ENCODE data around the gene SHISA4. TPM values are rescaled to one million over a fixed set of nuclear protein-coding genes. Genes with fewer than 3 reads are reported as not detected.

Gene SHISA4
- total RNA-seq, 1 experiment from 2014 or later = 6.3 TPM

DNA sequence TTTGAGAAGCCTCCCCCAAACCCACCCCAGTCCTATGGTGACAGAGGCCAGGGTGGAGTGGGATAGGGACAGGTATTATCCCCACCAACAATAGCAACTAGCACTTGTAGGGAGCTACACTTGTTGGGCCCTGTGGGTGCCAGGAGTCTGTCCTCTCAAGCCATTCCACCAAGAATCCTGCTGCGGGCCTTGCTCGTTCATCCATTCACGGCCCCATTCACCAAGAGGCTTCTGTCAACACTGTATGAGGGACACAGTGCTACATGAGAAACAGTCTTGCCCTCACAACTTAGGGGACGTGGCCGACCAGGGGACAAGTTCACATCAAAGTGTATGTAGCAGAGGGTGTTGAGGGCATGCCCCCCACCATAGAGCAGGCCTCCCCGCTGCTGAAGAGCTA is 18.9 kb downstream of the SHISA4 start:
- no peak for TF ChIP-seq ZNF416 (CRISPR knock-in tag; IDR thresholded peaks at IDR 0.05)
- TF ChIP-seq TP53 (CRISPR knock-in tag; IDR thresholded peaks at IDR 0.05) = no peak
- TF ChIP-seq, protein P1, sequence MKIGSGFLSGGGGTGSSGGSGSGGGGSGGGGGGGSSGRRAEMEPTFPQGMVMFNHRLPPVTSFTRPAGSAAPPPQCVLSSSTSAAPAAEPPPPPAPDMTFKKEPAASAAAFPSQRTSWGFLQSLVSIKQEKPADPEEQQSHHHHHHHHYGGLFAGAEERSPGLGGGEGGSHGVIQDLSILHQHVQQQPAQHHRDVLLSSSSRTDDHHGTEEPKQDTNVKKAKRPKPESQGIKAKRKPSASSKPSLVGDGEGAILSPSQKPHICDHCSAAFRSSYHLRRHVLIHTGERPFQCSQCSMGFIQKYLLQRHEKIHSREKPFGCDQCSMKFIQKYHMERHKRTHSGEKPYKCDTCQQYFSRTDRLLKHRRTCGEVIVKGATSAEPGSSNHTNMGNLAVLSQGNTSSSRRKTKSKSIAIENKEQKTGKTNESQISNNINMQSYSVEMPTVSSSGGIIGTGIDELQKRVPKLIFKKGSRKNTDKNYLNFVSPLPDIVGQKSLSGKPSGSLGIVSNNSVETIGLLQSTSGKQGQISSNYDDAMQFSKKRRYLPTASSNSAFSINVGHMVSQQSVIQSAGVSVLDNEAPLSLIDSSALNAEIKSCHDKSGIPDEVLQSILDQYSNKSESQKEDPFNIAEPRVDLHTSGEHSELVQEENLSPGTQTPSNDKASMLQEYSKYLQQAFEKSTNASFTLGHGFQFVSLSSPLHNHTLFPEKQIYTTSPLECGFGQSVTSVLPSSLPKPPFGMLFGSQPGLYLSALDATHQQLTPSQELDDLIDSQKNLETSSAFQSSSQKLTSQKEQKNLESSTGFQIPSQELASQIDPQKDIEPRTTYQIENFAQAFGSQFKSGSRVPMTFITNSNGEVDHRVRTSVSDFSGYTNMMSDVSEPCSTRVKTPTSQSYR (CRISPR knock-in tag; IDR thresholded peaks at IDR 0.05) = no peak
- no peak for TF ChIP-seq JAZF1 (CRISPR knock-in tag; IDR thresholded peaks at IDR 0.05)
- no peak for TF ChIP-seq MLX (CRISPR knock-in tag; IDR thresholded peaks at IDR 0.05)
- TF ChIP-seq E2F4 (CRISPR knock-in tag; IDR thresholded peaks at IDR 0.05; ENCODE audit: borderline replicate concordance, low read depth) = no peak
- TF ChIP-seq, protein P2, sequence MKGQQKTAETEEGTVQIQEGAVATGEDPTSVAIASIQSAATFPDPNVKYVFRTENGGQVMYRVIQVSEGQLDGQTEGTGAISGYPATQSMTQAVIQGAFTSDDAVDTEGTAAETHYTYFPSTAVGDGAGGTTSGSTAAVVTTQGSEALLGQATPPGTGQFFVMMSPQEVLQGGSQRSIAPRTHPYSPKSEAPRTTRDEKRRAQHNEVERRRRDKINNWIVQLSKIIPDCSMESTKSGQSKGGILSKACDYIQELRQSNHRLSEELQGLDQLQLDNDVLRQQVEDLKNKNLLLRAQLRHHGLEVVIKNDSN (CRISPR knock-in tag; IDR thresholded peaks at IDR 0.05) = no peak
- no peak for TF ChIP-seq NR2C2 (CRISPR knock-in tag; IDR thresholded peaks at IDR 0.05)
- TF ChIP-seq FOXK1 (CRISPR knock-in tag; IDR thresholded peaks at IDR 0.05) = no peak
- POLR2A ChIA-PET = no interaction called here
- DNase-seq (ENCODE audit: low spot score) (no peak), ATAC-seq (no peak)
- peaks cover 8% of the 10 kb centered on the region for H3K4me1 Mint-ChIP-seq
- H3K27ac Mint-ChIP-seq = no peak overlapping the region
- H3K9me3 Mint-ChIP-seq = no peaks in the 10 kb centered on the region
- no peaks in the 10 kb centered on the region for H3K36me3 Mint-ChIP-seq
- CTCF ChIA-PET = interaction anchor here (1.5 to 5.8 kb wide), 2 partner anchors 12 to 228 kb away, joined by 4 to 30 read pairs; no protein-coding TSS in a partner anchor
- H3K4me3 Mint-ChIP-seq = no peak overlapping the region
- no peaks in the 10 kb centered on the region for H3K27me3 Mint-ChIP-seq (ENCODE audit: low read depth)

- POLR2A ChIA-PET = interaction anchor here (1.0 kb wide), 1 partner anchor 30 kb away, joined by 3 read pairs; no protein-coding TSS in a partner anchor
- CTCF ChIA-PET = interaction anchor here (0.8 to 2.1 kb wide), 2 partner anchors 16 to 294 kb away, joined by 3 to 17 read pairs; no protein-coding TSS in a partner anchor
- H3K9me3 Mint-ChIP-seq = no peaks in the 10 kb centered on the region
These were observed 23.3 kb downstream of the SHISA4 start for GRCh38 chr1:201911826-201912571.

GRCh38 chr1:201912832-201913231 is 24.1 kb downstream of the SHISA4 start:
- Mint-ChIP-seq H3K4me1 (peaks cover 12% of the 10 kb centered on the region), H3K27me3 (ENCODE audit: low read depth) (no peaks in the 10 kb centered on the region), H3K4me3 (no peak overlapping the region), H3K27ac (no peak overlapping the region), H3K36me3 (no peaks in the 10 kb centered on the region), H3K9me3 (no peaks in the 10 kb centered on the region)
- no peak for TF ChIP-seq FOXP4 (CRISPR knock-in tag; IDR thresholded peaks at IDR 0.05)
- no peak for TF ChIP-seq OVOL2 (CRISPR knock-in tag; IDR thresholded peaks at IDR 0.05; ENCODE audit: borderline replicate concordance)
- TF ChIP-seq NR1H2 (CRISPR knock-in tag; IDR thresholded peaks at IDR 0.05) = no peak
- no peak for TF ChIP-seq SMAD3 (CRISPR knock-in tag; IDR thresholded peaks at IDR 0.05; ENCODE audit: borderline replicate concordance)
- no peak for TF ChIP-seq CBFB (CRISPR knock-in tag; IDR thresholded peaks at IDR 0.05; ENCODE audit: low read depth)
- TF ChIP-seq, protein P3, sequence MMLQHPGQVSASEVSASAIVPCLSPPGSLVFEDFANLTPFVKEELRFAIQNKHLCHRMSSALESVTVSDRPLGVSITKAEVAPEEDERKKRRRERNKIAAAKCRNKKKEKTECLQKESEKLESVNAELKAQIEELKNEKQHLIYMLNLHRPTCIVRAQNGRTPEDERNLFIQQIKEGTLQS (CRISPR knock-in tag; conservative IDR thresholded peaks at IDR 0.05) = no peak
- TF ChIP-seq, protein P4, sequence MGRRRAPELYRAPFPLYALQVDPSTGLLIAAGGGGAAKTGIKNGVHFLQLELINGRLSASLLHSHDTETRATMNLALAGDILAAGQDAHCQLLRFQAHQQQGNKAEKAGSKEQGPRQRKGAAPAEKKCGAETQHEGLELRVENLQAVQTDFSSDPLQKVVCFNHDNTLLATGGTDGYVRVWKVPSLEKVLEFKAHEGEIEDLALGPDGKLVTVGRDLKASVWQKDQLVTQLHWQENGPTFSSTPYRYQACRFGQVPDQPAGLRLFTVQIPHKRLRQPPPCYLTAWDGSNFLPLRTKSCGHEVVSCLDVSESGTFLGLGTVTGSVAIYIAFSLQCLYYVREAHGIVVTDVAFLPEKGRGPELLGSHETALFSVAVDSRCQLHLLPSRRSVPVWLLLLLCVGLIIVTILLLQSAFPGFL (CRISPR knock-in tag; IDR thresholded peaks at IDR 0.05; ENCODE audit: borderline replicate concordance) = no peak
- no peak for TF ChIP-seq ATF1 (CRISPR knock-in tag; IDR thresholded peaks at IDR 0.05)
- no peak for TF ChIP-seq ETV6 (CRISPR knock-in tag; IDR thresholded peaks at IDR 0.05)
- TF ChIP-seq ESRRA (CRISPR knock-in tag; IDR thresholded peaks at IDR 0.05; ENCODE audit: borderline replicate concordance) = no peak
- TF ChIP-seq ZNF232 (CRISPR knock-in tag; IDR thresholded peaks at IDR 0.05) = no peak
- CTCF ChIA-PET = interaction anchor here (1.2 to 2.1 kb wide), 2 partner anchors 17 to 122 kb away, joined by 3 to 17 read pairs; no protein-coding TSS in a partner anchor
- DNase-seq (ENCODE audit: low spot score) (no peak), ATAC-seq (no peak)
- POLR2A ChIA-PET = no interaction called here

More at GRCh38 chr1:201911826-201912571, 23.3 kb downstream of the SHISA4 start:
- TF ChIP-seq ZNF423 (CRISPR knock-in tag; IDR thresholded peaks at IDR 0.05) = peak; percentile 85
- TF ChIP-seq ZNF263 (CRISPR knock-in tag; IDR thresholded peaks at IDR 0.05; ENCODE audit: low read depth) = no peak
- no peak overlapping the region for H3K27ac Mint-ChIP-seq
- H3K4me3 Mint-ChIP-seq = no peak overlapping the region
- peaks cover 12% of the 10 kb centered on the region for H3K4me1 Mint-ChIP-seq
- peak; percentile 61 for ATAC-seq
- H3K36me3 Mint-ChIP-seq = no peaks in the 10 kb centered on the region
- H3K27me3 Mint-ChIP-seq (ENCODE audit: low read depth) = no peaks in the 10 kb centered on the region
- no peak for DNase-seq (ENCODE audit: low spot score)
